ENCODE results near the gene GEMIN2. TPM values are rescaled to one million over a fixed set of nuclear protein-coding genes. Genes with fewer than 3 reads are reported as not detected.
"Not testable (repeated sequence)": the region's sequence is repeated elsewhere in the genome, so short reads cannot be mapped to it uniquely, and the experiment has no call there.

Gene GEMIN2
- total and polyA plus RNA-seq, 4 donors = 23.1 to 38.8 (median 26.8) TPM

GRCh38 chr14:39108791-39109190, 5.3 kb upstream of the GEMIN2 start:
- Histone ChIP-seq H3K9me3 (ENCODE audit: control insufficient read depth, insufficient read depth, low read length) (no peaks in the 10 kb centered on the region), H3K4me1 (ENCODE audit: control insufficient read depth, insufficient read depth, low read length) (peaks cover 6% of the 10 kb centered on the region), H3K36me3 (ENCODE audit: control insufficient read depth, insufficient read depth, low read length) (no peaks in the 10 kb centered on the region), H3K27me3 (ENCODE audit: control insufficient read depth, insufficient read depth, low read length) (no peaks in the 10 kb centered on the region), H3K4me3 (ENCODE audit: low read depth, low read length) (no peak overlapping the region), H3K27ac (ENCODE audit: low read depth, low read length) (no peak overlapping the region)
- DNase-seq (ENCODE audit: low read depth in 4 of 6, low spot score in 6 of 6) = no peak
- WGBS (ENCODE audit: insufficient coverage) = 80% methylated on average over 1 of the region's 3 CpGs

DNA sequence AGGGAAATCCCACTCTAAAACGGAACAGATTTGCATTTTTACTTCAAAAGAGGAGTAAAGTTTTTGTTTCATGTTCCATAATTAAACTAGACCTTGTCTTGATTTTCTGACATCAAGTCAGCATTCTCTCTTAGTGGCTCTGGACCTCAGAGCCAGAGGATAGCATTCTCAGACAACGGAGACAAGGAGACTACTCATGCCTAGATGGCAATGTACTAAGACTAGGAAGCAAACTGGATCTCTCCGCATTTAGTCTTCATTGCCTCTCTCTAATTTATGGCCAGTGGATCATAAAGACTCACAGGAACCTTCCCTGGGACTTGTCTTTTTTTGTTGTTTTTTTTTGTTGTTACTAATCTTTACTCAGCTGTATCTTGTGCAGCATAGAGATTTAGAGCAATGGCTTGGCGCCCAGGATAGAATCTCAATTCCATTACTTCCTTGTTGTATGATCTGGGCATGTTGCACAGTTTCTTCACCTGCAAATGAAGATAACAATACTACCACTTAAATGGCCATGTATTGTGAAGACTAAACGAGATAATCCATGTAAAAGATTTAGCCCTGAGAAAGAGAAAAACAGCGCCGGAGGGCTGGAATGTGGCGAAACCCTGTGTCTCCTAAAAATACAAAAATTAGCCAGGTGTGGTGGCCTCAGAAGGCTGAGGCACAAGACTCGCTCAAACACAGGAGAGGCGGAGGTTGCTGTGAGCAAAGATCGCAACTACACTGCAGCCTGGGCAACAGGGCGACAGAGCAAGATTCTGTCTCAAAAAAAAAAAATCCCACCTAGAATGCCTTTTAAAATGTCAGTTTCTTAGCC, 4.0 kb upstream of the GEMIN2 start:
- Histone ChIP-seq H3K4me3 (ENCODE audit: low read depth, low read length) (no peak overlapping the region), H3K36me3 (ENCODE audit: control insufficient read depth, insufficient read depth, low read length) (no peaks in the 10 kb centered on the region)
- WGBS (ENCODE audit: insufficient coverage) = 88% methylated on average over 8 of the region's 12 CpGs

DNA sequence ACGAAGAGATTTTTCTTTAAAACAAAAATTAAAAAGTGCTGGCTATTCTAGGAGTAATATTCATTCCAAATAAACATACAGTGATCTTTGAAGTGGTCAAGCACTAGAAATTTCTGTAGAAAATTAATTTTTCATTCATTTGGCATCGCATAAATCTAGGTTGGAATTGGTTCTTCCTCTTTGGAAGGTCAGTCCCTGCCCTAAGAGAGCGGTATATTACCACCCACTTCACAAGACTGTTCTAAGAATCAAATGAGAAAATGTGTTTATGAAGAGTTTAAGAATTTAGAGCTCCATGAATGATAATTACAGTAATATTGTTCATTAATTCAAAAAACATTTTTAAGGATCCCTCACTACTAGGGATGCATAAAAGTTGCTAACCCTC, 444 bp upstream of the GEMIN2 start:
- WGBS (ENCODE audit: insufficient coverage) = no CpG with 5 or more reads among the region's 3 CpGs
- peak overlapping the region; percentile 81 for H3K27ac ChIP-seq (ENCODE audit: low read depth, low read length)
- H3K9me3 ChIP-seq (ENCODE audit: control insufficient read depth, insufficient read depth, low read length) = no peaks in the 10 kb centered on the region
- no peak for DNase-seq (ENCODE audit: low read depth in 4 of 6, low spot score in 6 of 6)
- peaks cover 5% of the 10 kb centered on the region for H3K4me1 ChIP-seq (ENCODE audit: control insufficient read depth, insufficient read depth, low read length)
- H3K4me3 ChIP-seq (ENCODE audit: low read depth, low read length) = peak overlapping the region; percentile 83
- H3K27me3 ChIP-seq (ENCODE audit: control insufficient read depth, insufficient read depth, low read length) = no peaks in the 10 kb centered on the region
- H3K36me3 ChIP-seq (ENCODE audit: control insufficient read depth, insufficient read depth, low read length) = peaks cover under 1% of the 10 kb centered on the region

More for the DNA sequence above, 4.0 kb upstream of the GEMIN2 start:
- H3K4me1 ChIP-seq (ENCODE audit: control insufficient read depth, insufficient read depth, low read length) = peaks cover 2% of the 10 kb centered on the region
- no peaks in the 10 kb centered on the region for H3K27me3 ChIP-seq (ENCODE audit: control insufficient read depth, insufficient read depth, low read length)
- DNase-seq (ENCODE audit: low read depth in 4 of 6, low spot score in 6 of 6) = no peak
- no peak overlapping the region for H3K27ac ChIP-seq (ENCODE audit: low read depth, low read length)
- no peaks in the 10 kb centered on the region for H3K9me3 ChIP-seq (ENCODE audit: control insufficient read depth, insufficient read depth, low read length)

- no CpG with 5 or more reads among the region's 3 CpGs for WGBS (ENCODE audit: insufficient coverage)
- no peaks in the 10 kb centered on the region for H3K9me3 ChIP-seq (ENCODE audit: control insufficient read depth, insufficient read depth, low read length)
- DNase-seq (ENCODE audit: low read depth in 4 of 6, low spot score in 6 of 6) = no peak
- H3K27me3 ChIP-seq (ENCODE audit: control insufficient read depth, insufficient read depth, low read length) = no peaks in the 10 kb centered on the region
- no peak overlapping the region for H3K27ac ChIP-seq (ENCODE audit: low read depth, low read length)
- H3K4me1 ChIP-seq (ENCODE audit: control insufficient read depth, insufficient read depth, low read length) = no peaks in the 10 kb centered on the region
- H3K4me3 ChIP-seq (ENCODE audit: low read depth, low read length) = no peak overlapping the region
- peaks cover 35% of the 10 kb centered on the region for H3K36me3 ChIP-seq (ENCODE audit: control insufficient read depth, insufficient read depth, low read length)
Observed at GRCh38 chr14:39122330-39123138, 8.4 kb downstream of the GEMIN2 start.

GRCh38 chr14:39137835-39138234, 23.7 kb downstream of the GEMIN2 start:
- DNase-seq (ENCODE audit: low read depth in 4 of 6, low spot score in 6 of 6); H3K27ac ChIP-seq (ENCODE audit: low read depth, low read length); H3K4me1 ChIP-seq (ENCODE audit: control insufficient read depth, insufficient read depth, low read length); H3K27me3 ChIP-seq (ENCODE audit: control insufficient read depth, insufficient read depth, low read length); H3K9me3 ChIP-seq (ENCODE audit: control insufficient read depth, insufficient read depth, low read length); H3K4me3 ChIP-seq (ENCODE audit: low read depth, low read length): not testable (repeated sequence)
- 100% methylated on average over 1 of the region's 8 CpGs for WGBS (ENCODE audit: insufficient coverage)
- peaks cover 33% of the 10 kb centered on the region for H3K36me3 ChIP-seq (ENCODE audit: control insufficient read depth, insufficient read depth, low read length)

GRCh38 chr14:39138440-39138839, 24.3 kb downstream of the GEMIN2 start:
- H3K27me3 ChIP-seq (ENCODE audit: control insufficient read depth, insufficient read depth, low read length) = no peaks in the 10 kb centered on the region
- no peak for DNase-seq (ENCODE audit: low read depth in 4 of 6, low spot score in 6 of 6)
- H3K27ac ChIP-seq (ENCODE audit: low read depth, low read length) = no peak overlapping the region
- H3K4me3 ChIP-seq (ENCODE audit: low read depth, low read length) = no peak overlapping the region
- H3K4me1 ChIP-seq (ENCODE audit: control insufficient read depth, insufficient read depth, low read length) = no peaks in the 10 kb centered on the region
- H3K36me3 ChIP-seq (ENCODE audit: control insufficient read depth, insufficient read depth, low read length) = peaks cover 33% of the 10 kb centered on the region
- no CpG with 5 or more reads among the region's 1 CpG for WGBS (ENCODE audit: insufficient coverage)
- peaks cover 2% of the 10 kb centered on the region for H3K9me3 ChIP-seq (ENCODE audit: control insufficient read depth, insufficient read depth, low read length)

DNA sequence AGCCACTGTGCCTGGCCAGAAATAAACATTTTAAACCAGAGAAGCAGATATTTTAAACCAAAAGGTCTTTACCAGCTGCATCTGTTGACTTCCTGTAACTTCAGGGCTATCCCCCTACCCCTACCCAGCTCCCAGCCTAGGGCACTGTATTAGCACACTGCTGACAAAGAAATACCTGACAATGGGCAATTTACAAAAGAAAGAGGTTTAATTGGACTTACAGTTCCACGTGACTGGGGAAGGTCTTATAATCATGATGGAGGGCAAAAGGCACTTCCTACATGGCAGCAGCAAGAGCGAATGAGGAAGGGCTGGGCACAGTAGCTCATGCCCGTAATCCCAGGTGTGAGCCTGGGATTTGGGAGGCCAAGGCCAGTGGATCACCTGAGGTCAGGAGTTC, 26.0 kb downstream of the GEMIN2 start:
- WGBS (ENCODE audit: insufficient coverage) = 89% methylated on average over 3 of the region's 3 CpGs
- Histone ChIP-seq H3K4me3 (ENCODE audit: low read depth, low read length) (no peak overlapping the region), H3K27ac (ENCODE audit: low read depth, low read length) (no peak overlapping the region), H3K9me3 (ENCODE audit: control insufficient read depth, insufficient read depth, low read length) (peaks cover 2% of the 10 kb centered on the region), H3K27me3 (ENCODE audit: control insufficient read depth, insufficient read depth, low read length) (no peaks in the 10 kb centered on the region), H3K4me1 (ENCODE audit: control insufficient read depth, insufficient read depth, low read length) (no peaks in the 10 kb centered on the region), H3K36me3 (ENCODE audit: control insufficient read depth, insufficient read depth, low read length) (peaks cover 26% of the 10 kb centered on the region)
- DNase-seq (ENCODE audit: low read depth in 4 of 6, low spot score in 6 of 6) = no peak

GRCh38 chr14:39141623-39142022, 27.5 kb downstream of the GEMIN2 start:
- not testable (repeated sequence) for H3K4me3 ChIP-seq (ENCODE audit: low read depth, low read length); H3K9me3 ChIP-seq (ENCODE audit: control insufficient read depth, insufficient read depth, low read length); H3K4me1 ChIP-seq (ENCODE audit: control insufficient read depth, insufficient read depth, low read length); H3K27ac ChIP-seq (ENCODE audit: low read depth, low read length); H3K27me3 ChIP-seq (ENCODE audit: control insufficient read depth, insufficient read depth, low read length); DNase-seq (ENCODE audit: low read depth in 4 of 6, low spot score in 6 of 6)
- peaks cover 20% of the 10 kb centered on the region for H3K36me3 ChIP-seq (ENCODE audit: control insufficient read depth, insufficient read depth, low read length)
- WGBS (ENCODE audit: insufficient coverage) = 100% methylated on average over 1 of the region's 1 CpG

GRCh38 chr14:39143226-39143625, 29.1 kb downstream of the GEMIN2 start:
- not testable (repeated sequence) for DNase-seq (ENCODE audit: low read depth in 4 of 6, low spot score in 6 of 6); H3K27ac ChIP-seq (ENCODE audit: low read depth, low read length); H3K27me3 ChIP-seq (ENCODE audit: control insufficient read depth, insufficient read depth, low read length); H3K4me1 ChIP-seq (ENCODE audit: control insufficient read depth, insufficient read depth, low read length); H3K9me3 ChIP-seq (ENCODE audit: control insufficient read depth, insufficient read depth, low read length); H3K4me3 ChIP-seq (ENCODE audit: low read depth, low read length)
- WGBS (ENCODE audit: insufficient coverage) = no CpG with 5 or more reads among the region's 2 CpGs
- peaks cover 21% of the 10 kb centered on the region for H3K36me3 ChIP-seq (ENCODE audit: control insufficient read depth, insufficient read depth, low read length)

Measured in spinal cord (tissue), 10 donors.